NCI-H2107 (cell line): ENCODE measurements around the gene SLC27A1.
"Not testable (repeated sequence)": the region's sequence is repeated elsewhere in the genome, so short reads cannot be mapped to it uniquely, and the experiment has no call there.

Source experiments
- DNase-seq: peaks from one replicate; lab custom pipeline; 2025; lab: John Stamatoyannopoulos, UW

Gene SLC27A1

DNA sequence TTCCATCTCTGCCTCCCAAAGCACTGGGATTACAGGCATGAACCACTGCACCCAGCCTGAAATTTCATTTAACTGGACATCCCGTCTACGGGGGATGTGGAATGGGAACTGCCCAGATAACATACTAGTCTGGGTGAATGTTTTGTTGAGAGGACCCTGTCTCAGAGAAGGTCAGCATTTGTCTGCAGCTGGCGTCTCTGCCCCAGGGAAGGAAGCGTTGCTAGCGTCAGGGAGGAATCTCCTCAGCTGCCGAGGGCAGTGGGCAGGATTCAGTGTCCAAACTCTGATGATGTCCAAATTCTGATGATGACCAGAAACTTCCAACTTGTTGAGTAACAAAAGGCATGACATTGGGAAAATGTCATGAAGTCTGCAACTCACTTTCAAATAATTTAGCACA is 12.7 kb upstream of the SLC27A1 start:
- DNase-seq = no peak

DNA sequence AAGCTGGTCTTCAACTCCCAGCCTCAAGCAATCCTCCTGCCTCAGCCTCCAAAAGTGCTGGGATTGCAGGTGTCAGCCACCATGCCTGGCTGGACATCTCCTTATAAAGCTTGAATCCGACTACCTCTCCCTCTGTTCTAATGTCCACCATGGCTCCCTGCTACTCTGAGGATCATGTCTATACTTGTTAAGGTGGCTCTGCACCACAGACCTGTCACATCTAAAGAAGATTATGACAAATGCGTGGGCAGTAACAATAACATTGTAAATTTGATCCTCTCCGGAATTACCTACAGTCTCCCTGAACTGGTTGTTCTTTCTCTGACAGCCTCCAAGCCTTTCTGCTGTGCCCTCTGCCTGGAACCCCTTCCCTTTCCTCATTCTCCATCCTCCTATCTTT is 11.4 kb upstream of the SLC27A1 start:
- DNase-seq = no peak

DNA sequence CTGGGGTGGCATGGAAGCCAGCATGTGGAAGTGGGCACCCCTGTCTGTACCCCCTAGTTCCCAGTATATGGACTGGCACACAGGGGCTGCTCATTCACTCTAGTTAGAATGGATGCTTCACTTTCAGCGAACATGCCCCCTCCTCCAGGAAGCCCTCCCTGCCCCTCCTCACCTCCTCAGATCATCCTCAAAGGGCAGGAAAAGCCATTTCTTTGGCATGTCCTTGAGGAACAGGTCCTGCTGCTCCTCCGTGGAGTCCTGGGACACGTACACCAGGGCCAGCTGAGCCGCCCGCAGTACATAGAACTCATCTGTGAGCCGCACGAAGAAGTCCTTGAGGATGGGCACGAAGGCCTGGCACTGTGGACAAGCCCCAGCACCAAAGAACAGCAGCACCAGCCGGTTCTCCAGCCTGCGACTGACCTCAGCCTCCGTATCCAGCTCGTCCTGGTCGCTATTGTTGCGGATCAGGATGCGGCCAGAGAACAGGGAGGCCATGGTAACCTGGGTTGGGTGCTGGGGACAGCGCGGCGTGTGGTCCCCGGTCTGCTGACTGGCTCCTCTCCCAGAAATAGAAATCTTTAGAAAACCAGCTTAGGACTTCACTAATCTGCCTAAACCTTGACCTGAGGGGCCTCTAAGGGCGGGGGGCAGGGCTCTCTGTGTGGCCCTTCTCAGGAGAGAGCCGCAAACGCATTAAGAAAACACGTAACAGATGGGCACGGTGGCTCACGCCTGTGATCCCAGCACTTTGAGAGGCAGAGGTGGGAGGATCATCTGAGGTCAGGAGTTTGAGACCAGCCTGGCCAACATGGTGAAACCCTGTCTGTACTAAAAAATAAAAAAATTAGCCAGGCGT is 9.7 kb upstream of the SLC27A1 start, which contains the start of gene NXNL1:
Gene NXNL1, minus strand, starts transcription at position 555 of the 859 bp plus-strand sequence. Its CDS starts 57 bp downstream, at position 498.
- DNase-seq = no peak

DNA sequence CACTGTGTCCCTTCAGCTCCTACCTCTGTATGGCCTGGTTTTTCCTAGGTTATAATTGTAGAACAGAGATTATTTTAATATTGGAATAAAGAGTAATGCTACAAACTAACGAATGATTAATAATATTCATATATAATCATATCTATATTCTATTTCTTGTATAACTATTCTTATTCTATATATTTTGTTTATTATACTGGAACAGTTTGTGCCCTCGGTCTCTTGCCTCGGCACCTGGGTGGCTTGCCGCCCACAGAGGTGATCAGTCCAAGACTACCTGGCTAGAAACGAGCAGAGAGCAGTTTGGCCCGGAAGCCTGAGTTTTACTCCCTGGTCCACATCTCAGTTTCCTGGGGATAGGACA is 3.9 kb upstream of the SLC27A1 start:
- DNase-seq = no peak

DNA sequence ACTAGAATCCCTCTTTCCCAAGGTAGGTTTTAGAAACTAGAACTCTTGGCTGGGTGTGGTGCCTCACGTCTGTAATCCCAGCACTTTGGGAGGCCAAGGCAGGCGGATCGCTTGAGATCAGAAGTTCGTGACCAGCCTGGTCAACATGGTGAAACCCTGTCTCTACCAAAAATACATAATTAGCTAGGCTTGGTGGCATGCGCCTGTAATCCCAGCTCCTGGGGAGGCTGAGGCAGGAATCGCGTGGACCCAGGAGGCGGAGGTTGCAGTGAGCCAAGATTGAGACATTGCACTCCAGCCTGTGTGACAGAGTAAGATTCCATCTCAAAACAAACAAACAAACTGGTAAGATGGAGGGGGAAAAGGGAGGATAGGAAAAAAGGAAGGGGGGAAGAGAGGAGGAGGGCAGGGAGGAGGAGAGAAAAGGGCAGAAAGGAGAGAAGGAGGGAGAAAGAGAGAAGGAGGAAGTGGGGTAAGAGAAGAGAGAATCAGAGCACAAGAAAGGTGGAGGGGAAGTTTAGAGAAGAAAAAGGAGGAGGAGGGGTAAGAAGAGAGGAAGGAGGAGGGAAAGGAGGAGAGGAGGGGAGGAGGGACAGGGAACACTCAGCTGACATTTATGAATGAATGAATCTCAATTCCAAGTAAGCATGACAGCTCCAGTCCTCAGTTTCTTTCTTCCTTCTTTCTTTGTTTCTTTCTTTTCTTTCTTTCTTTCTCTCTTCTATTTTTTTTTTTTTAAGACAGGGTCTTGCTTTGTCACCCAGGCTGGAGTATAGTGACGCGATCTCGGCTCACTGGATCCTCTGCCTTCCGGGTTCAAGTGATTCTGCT is 2.6 kb upstream of the SLC27A1 start:
- DNase-seq = no peak

DNA sequence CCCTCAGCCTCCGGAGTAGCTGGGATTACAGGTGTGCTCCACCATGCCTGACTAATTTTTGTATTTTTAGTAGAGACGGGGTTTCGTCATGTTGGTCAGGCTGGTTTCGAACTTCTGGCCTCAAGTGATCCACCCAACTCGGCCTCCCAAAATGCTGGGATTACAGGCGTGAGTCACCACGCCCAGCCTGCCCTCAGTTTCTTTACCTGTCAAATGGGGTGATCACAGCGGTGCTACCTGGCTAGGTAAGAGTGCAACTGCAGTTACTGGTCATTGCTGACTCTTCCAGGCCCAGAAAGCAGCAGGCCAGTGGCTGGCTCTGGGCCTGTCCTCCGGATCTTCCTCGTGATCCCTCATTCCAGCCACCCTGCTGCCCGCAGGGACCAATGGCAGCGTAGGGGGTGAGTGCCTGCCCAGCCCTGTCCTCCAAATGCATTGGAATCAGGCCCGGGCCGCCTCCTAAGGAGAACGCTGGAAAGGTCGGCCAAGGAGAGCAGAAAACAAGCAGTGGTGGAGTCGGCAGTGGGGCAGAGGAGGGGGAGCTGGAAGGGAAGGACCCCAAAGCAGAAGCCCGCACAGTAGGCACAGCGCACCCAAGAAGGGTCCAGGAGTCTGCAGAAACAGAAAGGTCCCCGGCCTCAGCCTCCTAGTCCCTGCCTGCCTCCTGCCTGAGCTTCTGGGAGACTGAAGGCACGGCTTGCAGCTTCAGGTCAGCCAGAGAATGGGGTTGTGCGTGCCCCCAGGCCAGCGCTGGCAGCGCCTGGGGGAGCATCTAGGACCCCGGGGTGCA is 1.8 kb upstream of the SLC27A1 start:
- DNase-seq = no peak

DNA sequence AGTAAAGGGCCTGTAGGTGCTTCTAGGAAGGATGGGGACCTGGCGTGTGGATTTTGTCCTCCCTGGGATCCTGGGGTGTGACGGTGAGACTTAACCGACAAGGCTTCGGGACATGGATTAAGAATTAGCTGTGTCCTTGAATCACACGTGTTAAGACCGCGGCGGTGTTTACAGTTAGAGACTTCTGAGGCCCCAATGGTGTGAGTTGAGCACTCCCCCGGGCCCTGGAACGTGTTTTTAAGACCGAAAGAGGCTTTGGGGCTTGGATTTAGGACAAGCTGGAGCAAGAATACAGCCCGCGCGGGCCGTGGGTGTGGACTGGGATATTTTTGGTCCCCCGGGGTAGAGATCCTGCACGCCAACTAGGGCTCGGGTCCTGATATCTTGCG is 1.2 kb upstream of the SLC27A1 start:
- no peak for DNase-seq

DNA sequence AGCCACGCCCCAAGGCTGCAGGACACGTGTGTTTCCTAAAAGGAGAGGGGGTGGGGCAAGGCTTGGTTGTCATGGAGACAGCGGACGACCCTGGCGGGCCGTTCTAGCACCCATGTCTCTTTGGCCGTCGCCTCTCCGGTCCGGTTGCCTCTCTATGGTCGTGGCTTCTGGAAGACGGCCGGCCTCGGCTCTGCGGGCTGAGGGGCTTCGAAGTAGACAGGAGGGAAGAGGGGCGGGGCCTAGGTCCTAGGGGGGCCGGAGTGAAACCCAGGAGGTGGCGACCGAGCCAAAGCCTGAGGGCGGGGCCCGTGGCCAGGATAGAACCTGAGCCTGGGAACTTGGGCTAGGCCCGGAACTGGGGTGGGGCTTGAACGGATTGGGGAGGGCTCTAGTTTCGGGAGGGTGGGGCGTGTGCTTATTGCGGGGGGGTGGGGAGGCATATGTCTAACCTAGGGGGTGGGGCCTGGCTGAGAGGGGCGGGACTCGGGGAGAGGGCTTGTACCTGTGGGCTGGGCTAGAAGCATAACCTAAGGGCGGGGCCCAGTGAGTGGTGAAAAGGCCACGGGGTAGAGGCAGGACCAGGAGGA is 750 bp upstream of the SLC27A1 start:
- DNase-seq = no peak

DNA sequence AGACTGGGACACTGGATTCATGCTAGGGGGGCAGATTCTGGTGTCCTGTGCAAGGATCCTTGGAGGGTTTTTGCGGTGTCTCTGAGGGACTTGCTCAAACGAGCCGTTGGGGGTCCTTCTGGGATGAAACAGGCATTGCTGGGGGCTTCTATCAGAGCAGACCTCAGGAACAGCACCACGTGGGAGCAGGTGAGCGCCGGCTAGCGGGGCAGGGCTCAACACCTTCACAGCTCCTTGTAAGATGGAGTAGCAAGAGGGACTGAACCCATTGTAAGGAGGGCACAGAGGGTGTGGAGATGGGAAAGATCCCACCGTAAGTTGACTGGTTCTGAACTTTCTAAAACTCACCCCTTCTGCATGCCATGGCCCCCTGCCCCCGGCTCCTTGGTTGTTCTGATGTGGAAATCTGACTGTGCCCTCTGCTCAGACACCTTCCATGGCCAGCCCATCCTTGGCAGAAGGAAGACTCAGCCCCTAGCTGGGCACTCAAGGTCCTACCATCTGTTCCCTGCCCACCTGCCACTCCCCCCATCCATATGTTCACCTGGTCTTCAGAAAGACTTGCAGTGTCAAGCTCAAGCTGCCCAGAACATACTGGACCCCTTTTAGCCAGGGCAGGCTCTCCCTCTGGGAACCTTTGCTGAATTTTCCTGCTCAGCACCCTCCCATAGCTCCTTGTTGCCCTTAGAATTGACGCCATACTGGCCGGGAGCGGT is 1.2 kb downstream of the SLC27A1 start:
- DNase-seq = no peak

DNA sequence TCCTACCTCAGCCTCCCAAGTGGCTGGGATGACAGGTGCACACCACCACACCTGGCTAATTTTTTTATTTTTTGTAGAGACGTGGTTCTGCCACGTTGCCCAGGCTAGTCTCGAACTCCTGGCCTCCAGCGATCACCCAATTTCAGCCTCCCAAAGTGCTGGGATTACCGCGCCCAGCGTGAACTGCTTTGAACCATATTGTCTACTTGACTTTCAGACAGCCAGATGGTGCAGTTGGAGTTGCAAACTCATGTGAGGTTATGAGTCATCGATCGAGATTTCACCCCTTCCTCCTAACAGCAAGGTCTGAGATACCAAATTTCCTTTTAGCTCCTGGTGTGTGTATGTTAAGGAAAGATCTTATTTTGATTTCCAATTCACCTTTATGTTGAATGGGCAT is 2.7 kb downstream of the SLC27A1 start:
- no peak for DNase-seq

DNA sequence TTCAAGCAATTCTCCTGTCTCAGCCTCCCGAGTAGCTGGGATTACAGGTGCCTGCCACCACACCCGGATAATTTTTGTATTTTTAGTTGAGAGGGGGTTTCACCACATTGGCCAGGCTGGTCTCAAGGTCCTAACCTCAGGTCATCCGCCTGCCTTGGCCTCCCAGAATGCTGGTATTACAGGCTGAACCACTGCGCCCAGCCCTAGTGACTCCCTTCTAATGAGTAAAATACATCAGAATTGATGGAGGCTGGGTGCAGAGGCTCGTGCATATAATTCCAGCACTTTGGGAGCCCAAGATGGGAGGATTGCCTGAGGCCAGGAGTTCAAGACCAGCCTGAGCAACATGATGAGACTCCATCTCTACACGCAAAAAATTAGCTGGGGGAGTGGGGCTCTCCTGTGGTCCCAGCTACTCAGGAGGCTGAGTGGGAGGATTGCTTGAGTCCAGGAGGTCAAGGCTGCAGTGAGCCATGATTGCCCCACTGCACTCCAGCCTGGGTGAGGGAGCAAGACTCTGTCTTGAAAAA is 4.8 kb downstream of the SLC27A1 start:
- not testable (repeated sequence) for DNase-seq

DNA sequence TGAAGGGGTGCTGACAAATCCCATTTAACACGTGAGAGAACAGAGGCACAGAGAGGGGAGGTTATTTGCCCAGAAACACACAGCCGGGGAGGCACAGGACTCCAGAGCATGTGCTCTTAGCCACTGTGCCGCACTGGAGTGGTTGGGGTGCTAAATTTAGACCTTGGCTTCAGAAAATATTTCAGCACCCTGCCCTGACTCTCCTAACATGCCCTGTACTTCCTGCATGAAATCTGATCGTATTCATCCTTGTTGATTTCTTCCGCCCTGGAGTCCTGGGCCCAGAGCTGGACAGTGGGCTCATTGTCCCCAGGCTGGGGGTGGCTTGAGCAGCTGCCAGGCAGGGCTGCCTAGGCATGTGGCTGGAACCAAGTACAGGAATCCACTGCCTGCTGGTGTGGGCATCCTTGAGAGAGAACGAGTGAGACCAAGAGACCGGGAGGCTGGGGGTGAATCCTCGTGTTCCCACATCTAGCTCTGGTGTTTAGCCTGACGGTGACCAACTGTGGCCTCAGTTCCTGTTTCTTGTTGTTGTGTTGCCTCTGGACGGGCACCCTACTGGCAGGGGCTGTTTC is 5.3 kb downstream of the SLC27A1 start:
- no peak for DNase-seq

DNA sequence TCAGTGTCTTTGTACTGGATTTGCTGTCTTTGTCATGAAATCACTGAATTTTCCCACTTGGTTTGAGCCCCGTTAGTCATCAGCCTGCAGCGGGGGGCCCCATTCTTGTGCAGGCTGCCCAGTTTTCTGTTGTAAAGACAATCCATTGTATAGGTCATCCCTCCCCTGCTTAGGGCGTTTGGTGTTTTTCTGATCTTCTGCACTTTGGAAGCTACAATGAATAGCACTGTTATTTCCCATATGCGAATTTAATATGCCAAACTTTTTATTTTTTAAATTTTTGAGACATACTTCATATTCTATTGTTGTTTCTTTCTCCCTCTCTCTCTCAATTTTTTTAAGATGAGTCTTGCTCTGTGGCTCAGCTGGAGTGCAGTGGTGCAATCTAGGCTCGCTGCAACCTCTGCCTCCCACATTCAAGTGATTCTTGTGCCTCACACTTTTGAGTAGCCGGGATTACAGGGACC is 9.0 kb downstream of the SLC27A1 start:
- no peak for DNase-seq

DNA sequence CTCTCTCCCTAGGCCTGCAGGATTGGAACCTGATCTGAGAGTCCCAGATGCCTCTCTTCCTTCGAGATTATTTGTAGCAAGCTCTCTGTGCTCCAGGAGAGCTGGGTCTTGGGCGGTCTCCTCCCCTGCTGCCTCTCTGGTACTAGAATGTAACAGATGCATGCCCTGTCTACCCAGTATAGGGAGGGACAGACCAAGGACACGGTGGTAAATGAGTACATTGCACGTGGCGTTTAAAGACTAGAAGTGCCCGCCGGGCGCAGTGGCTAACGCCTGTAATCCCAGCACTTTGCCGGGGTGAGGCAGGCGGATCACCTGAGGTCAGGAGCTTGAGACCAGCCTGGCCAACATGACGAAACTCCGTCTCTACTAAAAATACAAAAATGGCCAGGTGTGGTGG is 11.7 kb downstream of the SLC27A1 start:
- no peak for DNase-seq

DNA sequence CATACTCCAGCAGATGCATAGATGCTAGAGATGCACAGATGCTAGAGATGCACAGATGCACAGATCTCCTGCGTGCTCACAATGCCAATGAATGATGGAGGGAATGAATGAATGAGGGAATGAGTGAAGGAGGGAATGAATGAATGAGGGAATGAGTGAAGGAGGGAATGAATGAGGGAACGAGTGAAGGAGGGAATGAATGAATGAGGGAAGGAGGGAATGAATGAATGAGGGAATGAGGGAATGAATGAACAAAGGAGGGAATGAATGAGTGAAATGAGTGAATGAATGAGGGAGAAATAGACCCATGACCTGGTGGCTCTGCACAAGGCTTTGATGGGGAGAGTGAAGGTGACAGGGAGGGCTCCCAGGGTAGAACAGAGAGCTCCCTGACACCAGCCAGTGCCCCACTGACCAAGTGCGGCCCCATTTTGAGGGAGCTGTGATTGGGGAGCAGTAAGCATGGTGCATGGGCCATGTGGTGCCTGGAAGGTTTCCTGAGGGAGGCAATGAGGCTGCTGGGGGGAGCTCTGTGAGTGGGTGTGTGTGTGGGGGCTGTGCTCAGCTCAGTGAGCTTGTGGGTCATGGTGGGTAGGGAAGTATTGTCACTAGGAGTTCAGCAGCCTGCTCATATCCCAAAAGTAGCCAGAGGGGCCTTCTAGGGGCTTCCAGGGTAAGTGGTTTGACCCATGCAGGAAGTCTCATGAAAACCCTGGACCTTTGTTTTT is 12.7 kb downstream of the SLC27A1 start:
- no peak for DNase-seq

DNA sequence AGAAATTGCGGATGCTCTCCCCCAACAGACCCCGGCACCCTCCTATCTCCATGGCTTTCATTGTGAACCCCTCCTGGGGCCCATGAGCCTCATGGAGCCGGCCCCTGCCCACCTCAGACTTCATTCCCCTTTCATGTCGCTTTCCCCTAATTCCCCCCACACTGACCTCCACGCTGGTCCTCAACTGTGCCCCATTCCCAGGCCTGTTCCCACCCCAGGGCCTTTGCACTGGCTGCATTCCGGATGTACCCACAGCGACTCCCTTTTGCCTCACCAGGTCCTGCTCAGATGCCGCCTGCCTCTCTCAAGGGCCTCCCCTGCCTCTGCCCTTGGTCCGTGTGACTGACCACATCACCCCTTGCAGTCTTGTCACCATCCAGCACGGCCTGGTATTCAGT is 13.3 kb downstream of the SLC27A1 start:
- no peak for DNase-seq

DNA sequence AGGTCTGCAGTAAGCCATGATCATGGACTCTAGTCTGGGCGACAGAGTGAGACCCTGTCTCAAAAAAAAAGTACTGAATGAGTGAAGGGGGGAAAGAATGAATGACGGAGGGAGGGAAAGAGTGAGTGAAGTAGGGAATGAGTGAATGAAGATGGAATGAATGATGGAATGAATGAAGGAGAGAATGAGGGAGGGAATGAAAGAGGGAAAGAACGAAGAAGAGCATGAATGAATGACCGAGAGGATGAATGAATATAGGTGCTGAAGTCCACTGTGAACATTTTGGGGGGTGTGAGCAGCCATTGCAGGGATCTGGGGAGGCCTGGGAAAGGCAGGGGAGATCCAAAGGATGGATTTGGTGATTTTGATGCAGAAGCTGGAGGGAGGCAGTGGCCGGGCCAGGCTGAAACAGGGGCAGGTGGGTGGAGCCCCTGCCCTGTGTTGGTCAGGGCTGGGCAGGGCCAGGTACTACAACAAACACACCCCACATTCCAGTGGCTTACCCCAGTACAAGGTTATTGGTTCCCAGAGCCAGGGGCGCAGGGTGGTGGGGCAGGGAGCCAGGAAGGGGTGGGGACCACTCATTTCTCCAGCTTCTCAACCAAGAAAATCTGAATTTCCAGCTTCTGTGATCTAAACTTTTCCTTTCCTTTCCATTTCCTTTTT is 14.3 kb downstream of the SLC27A1 start:
- DNase-seq = no peak

DNA sequence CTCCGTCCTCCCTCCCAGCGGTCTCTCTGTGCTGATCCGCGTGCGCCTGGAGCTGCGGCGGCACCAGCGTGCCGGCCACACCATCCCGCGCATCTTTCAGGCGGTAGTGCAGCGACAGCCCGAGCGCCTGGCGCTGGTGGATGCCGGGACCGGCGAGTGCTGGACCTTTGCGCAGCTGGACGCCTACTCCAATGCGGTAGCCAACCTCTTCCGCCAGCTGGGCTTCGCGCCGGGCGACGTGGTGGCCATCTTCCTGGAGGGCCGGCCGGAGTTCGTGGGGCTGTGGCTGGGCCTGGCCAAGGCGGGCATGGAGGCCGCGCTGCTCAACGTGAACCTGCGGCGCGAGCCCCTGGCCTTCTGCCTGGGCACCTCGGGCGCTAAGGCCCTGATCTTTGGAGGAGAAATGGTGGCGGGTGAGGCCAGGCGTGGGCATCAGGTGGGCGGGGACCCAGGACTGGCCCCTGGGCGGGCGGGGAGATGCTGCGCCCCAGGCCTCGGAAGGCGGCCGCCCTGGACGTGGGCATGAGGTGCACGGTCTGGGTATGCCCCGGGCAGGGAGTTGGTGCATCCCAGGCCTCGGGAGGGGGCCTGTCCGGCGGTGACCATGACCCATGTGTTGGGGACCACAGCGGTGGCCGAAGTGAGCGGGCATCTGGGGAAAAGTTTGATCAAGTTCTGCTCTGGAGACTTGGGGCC is 16.4 kb downstream of the SLC27A1 start:
- DNase-seq = no peak
